Tongue (tissue), 2 donors: ENCODE results near the gene PFN1. TPM values are rescaled to one million over a fixed set of nuclear protein-coding genes. Genes with fewer than 3 reads are reported as not detected.

ENCODE experiments used
- DNase-seq: peaks from one replicate; pipeline ENCODE4 v3.0.0-alpha.2; 2015
- total RNA-seq: library from RNA; depleted of rRNA; stranded (reverse); fragments of >200 nt; gene quantifications from one replicate; pipeline ENCODE4 v1.2.3, GENCODE V29; 2014

PFN1 gene
- total RNA-seq, 1 donor from 2014 or later: 168 TPM

- DNase-seq: peak; percentile 98
Observed at GRCh38 chr17:4967539-4968485, 19.5 kb upstream of the PFN1 start, which contains the start of gene SPAG7. Gene SPAG7, minus strand, starts transcription at chr17:4967817. Its CDS starts 13 bp downstream, at chr17:4967804.

GRCh38 chr17:4966844-4967538, 18.7 kb upstream of the PFN1 start:
- DNase-seq: peak; percentile 100

DNA sequence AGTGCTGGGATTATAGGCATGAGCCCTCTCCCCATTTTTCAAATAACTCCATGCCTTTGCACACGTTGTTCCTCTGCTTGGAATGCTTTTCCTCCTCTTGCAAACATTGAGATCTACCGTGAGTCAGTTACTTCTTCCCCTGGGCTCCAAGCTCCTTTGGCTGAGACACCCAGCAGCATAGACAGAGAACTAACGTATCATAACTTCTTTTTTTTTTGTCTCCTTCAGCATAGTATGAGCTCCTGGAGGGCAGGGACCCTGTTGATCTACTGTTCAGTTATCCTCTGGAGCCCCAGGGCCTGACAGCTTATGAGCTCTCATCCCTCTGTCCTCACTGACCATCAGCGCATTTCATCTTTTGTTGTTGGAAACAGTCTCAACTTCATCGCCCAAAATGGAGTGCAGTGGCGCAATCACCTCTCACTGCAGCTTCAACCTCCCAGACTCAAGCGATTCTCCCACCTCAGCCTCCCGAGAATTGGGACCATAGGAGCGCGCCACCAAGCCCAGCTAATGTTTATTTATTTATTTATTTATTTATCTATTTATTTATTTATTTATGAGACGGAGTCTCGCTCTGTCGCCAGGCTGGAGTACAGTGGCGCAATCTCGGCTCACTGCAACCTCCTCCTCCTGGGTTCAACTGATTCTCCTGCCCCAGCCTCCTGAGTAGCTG, 17.1 kb upstream of the PFN1 start:
- DNase-seq: no peak

DNA sequence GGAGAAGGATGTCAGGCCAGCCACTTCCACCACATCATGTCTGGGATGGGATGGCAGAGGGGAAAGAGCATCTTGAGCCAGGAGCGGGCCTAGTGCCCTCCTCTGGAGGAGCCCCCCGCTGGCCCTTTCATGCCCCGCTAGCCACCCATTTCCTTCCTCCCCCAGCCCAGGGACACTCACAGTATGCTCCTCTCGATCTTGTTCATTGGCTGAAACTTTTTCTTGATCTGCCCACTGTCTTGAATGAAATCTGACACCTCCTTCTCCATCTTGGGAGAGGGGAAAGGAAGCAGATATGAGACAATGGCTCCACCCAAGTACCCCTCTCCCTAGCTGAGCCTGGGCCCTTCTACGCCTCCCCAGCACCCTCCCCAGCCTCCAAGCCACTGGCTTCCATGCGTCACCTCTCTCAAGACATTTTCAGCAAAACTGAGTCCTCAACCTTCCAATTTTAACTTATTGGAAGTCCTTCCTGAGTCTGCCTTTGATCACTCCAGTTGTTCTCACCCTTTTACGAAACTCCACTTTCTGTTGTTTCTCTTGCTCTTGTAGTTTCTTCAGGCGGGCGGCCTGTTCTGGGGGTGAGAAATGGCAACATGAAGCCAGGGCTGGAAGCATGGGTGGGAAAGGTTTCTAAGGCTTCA, 12.1 kb upstream of the PFN1 start:
- DNase-seq: no peak

GRCh38 chr17:4959261-4959965, 11.1 kb upstream of the PFN1 start:
- DNase-seq: no peak

GRCh38 chr17:4958102-4958501, 9.8 kb upstream of the PFN1 start:
- no peak for DNase-seq

DNA sequence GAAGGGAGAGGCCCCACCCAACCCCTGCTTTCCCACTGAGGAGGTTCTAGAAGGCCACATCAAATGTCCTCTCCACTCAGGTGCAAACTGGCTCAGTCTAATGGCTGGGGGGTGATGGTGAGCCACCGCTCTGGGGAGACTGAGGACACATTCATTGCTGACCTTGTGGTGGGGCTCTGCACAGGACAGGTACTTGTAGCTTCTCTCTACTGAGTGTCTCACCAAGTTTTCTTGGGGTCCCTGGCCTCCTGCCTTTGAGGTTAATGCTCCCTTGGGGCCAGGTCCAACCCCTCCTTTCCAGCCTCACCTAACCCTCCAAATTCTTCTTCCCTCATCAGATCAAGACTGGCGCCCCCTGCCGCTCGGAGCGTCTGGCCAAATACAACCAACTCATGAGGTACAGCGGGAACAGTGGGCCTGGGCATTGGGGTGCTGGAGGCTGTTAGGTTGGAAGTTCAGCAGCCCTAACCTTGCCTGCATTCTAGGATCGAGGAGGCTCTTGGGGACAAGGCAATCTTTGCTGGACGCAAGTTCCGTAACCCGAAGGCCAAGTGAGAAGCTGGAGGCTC, 8.2 kb upstream of the PFN1 start:
- DNase-seq: no peak

- no peak for DNase-seq
Observed at GRCh38 chr17:4955091-4955490, 6.8 kb upstream of the PFN1 start.

DNA sequence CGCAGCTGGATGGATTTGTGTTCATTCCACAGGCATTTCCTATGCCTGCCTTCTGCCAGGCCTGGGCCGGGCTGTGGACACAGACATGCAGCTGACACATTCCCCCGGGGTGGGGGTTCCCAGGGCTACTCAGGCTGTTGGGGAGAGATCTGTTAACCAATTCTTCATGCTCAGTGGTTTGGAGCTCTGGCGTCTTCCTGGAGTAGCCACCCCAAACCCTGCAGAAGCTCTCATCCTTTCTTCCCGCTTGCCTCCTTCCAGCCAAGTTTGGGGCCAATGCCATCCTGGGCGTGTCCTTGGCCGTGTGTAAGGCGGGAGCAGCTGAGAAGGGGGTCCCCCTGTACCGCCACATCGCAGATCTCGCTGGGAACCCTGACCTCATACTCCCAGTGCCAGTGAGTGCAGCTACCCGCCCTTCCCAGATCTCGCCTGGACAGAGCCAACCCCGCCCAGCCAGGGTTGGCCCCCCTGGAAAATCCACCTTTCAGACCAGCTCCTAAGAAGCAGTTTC, 5.2 kb upstream of the PFN1 start:
- peak; percentile 85 for DNase-seq

DNA sequence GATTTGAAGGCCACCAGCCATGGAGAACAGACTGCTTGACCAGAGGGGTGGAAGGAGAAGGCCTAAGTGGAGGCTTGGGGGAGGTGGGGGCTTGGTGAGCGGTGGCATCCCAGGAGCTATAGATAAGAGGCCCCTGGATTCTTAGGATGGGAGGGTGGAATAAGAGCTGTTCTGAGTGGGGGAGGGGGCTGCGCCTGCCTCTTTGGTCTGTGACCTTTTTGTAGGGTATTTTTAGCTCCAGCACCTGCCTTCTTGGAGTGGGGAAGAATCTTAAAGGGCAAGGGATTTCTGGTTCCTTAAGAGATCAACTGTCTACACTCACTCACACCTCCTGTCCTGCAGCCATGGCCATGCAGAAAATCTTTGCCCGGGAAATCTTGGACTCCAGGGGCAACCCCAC, 3.2 kb upstream of the PFN1 start:
- peak; percentile 78 for DNase-seq

DNA sequence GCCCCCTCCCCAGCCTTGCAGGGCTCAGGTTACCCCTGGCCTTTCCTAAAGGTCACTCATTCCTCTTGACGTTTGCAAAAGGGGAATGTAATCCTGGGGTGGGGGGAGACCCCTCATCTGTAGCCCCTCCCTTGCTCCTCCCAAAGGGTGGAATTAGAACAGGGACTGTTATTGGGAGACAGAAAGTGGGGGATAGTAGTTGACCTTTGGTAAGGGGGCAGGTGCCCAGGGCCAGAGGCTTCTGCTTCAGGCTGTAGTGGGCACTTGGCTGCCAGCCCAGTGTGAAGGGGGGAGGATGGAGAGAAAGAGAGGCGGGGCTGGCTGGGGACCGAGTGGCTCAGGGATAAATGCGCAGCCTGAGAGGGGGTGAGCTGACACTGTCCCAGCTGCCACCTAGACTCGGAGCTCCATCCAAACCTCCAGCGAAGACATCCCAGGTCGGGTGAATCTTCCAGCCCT, 2.4 kb upstream of the PFN1 start, which contains the start of gene ENO3:
ENO3 (plus strand) TSS at position 374 of the 459 bp plus-strand sequence. CDS start 711 bp downstream, outside the sequence.
- peak; percentile 82 for DNase-seq

DNA sequence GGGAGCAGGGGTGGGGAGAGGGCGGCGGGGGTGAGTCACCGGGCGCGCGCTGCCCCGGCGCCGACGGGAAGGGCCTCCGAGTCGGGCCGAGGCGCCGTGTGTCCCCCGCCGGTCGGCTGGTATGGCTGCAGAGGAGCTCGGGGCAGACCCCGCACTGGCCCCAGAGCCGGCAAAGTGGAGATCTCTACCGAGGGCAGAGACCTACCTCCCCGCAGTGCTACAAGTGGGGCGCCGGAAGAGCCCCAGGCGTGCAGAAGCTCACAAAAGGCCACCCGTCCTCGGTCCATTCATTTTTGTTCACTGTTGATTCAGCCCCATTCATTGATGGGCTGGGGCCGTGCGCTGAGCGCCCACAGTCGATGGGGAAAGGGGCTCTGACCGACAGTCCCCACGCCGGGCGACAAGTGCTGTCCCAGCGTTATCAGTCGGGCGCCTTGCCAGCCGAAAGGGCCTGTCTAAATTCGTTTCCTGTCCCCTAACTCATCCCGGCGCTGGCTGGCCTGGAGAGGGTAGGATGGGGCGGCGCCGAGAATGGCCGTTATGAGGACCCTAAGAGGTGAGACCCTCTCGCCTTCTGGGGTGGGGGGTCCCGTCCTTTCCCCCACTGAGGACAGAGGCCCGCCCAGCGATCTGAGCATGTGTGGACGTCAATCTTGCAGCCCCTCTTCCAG, 1.9 kb upstream of the PFN1 start:
- peak; percentile 75 for DNase-seq

GRCh38 chr17:4949321-4950074, 1.2 kb upstream of the PFN1 start:
- peak; percentile 81 for DNase-seq

DNA sequence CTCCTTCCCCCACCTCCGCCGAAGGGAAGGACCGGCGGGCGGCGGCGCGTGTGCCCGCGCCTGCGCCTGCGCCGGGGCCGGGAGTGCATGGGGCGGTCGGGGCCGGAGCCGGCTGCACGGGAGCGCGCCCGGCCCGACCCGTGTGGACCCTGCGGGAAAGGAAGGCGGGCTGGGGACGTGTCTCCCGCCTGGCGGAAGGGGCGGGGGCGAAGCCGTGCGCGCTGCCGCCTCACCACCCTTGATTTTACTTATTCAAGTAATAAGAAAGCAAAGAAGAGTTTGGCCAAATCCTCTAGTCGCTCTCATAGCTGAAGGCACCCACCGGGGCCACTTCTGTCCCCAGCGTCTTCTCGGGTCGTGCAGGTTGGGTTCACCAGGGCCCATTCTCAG, 596 bp upstream of the PFN1 start:
- DNase-seq: peak; percentile 95

DNA sequence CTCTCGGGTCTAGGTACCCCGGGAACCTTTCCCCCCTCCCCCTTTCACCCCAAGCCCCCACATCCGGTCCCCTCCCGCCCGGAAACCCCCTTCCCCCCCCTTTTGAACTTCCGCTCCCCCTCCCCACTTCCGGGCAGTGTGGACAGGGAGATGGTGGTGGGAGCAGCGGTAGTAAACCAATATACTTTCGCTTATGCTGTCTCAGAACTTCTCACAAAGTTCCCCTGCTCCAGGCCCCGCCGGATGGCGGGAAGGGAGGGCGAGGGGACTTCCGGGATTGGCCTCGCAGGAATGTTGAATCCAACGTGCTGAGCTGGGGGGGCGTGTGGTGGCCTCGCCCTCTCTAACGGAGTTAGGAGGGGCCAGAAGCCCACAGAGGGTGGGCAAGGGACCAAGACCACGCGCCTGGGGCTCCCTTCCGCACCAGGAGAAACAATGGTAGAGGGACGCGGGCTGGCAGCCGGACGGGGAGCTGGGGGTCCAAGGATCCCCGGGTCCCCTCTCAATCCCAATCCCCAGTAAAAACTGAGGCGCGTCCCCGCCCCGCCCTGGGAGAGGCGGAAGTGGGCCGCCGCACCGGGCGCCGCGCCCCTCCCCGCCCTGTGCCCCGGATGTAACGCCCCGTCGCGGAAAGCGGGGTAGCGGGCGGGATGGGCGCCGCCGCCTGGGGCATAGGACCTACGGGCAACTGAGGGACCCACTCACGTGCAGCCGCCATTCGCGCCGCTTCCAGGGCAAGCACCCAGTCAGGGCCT, 742 bp downstream of the PFN1 start:
- DNase-seq: peak; percentile 79

GRCh38 chr17:4947010-4947410, 1.3 kb downstream of the PFN1 start:
- DNase-seq: no peak

- no peak for DNase-seq
Observed at GRCh38 chr17:4946312-4946976, 1.9 kb downstream of the PFN1 start.

DNA sequence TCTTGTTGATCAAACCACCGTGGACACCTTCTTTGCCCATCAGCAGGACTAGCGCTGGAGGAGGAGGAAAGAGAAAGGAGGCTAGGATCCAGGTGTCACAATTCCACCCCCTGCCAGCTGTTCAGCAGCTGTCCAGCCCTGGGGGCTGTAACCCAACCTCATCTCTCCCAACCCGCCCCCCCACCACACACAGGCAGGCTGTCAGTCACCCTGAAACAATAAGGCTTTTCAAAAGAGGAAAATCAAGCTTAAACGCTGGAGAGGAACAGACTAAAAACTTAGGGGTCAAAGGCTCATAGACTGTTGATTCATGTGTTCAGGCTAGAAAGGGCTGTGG, 2.4 kb downstream of the PFN1 start:
- DNase-seq: peak; percentile 70
